Fibroblast of mammary gland (primary cell): ENCODE measurements around the gene RUNX3.

Experiments used
- DNase-seq: peaks from one replicate; pipeline ENCODE4 v3.0.0-alpha.2; 2010; ENCODE audit warnings: low read depth
- H3K4me3 ChIP-seq: 2 replicates; pipeline ENCODE4 v1.5.1; 2011; ENCODE audit warnings: low read depth, mild to moderate bottlenecking, low read length, moderate library complexity; ENCODE audit not compliant: control insufficient read depth
- CTCF ChIP-seq: conservative IDR thresholded peaks from 2 replicates; pipeline ENCODE4 v1.5.1; 2011; ENCODE audit warnings: low read depth, low read length, inconsistent platforms; ENCODE audit not compliant: control insufficient read depth, insufficient read depth

The RUNX3 gene

GRCh38 chr1:24961961-24962861 is 32.1 kb upstream of the RUNX3 start:
- H3K4me3 ChIP-seq, result no peak overlapping the region
- TF ChIP-seq CTCF, result no peak

GRCh38 chr1:24961334-24961733 is 31.3 kb upstream of the RUNX3 start:
- no peak for DNase-seq
- no peak for TF ChIP-seq CTCF
- H3K4me3 ChIP-seq, result no peak overlapping the region

More at GRCh38 chr1:24961961-24962861, 32.1 kb upstream of the RUNX3 start:
- DNase-seq, result no peak

- no peak overlapping the region for H3K4me3 ChIP-seq
- TF ChIP-seq CTCF, result no peak
- no peak for DNase-seq
Observed at GRCh38 chr1:24960071-24960801, 30.2 kb upstream of the RUNX3 start.

GRCh38 chr1:24959623-24959975 is 29.5 kb upstream of the RUNX3 start:
- no peak overlapping the region for H3K4me3 ChIP-seq
- no peak for DNase-seq
- no peak for TF ChIP-seq CTCF

GRCh38 chr1:24958766-24959622 is 28.9 kb upstream of the RUNX3 start:
- no peak for TF ChIP-seq CTCF
- DNase-seq, result no peak
- H3K4me3 ChIP-seq, result no peak overlapping the region
